Measurements from ENCODE around the gene RELT.

The RELT gene

DNA sequence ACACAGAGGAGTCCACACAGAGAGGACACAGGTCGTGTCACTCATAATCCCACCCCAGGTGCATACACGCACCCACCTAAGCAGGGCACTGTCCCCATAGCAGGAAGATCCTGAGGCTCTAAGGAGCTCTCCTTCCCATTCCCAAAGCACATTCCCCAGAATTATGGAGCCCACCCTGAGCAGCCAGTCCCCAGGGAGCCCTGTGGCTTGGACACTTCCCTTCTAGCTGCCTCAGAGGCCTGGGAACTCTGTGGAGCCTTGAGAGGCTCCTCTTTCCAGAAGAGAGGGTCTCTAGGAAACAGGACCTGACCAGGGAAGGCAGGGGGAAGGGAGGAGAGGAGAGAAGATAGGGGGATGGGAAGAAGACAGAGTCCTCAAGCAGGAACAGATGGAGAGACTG, 38.4 kb upstream of the RELT start:
- TF ChIP-seq POLR2A (IDR thresholded peaks at IDR 0.05; ENCODE audit: low read depth, low read length) (no peak), POLR2AphosphoS5 (IDR thresholded peaks at IDR 0.05; ENCODE audit: low read depth, low read length) (no peak), TAF1 (IDR thresholded peaks at IDR 0.05; ENCODE audit: borderline replicate concordance, low read depth, low read length) (no peak)
- no peak for FAIRE-seq
- DNase-seq (ENCODE audit: insufficient read length) = no peak

DNA sequence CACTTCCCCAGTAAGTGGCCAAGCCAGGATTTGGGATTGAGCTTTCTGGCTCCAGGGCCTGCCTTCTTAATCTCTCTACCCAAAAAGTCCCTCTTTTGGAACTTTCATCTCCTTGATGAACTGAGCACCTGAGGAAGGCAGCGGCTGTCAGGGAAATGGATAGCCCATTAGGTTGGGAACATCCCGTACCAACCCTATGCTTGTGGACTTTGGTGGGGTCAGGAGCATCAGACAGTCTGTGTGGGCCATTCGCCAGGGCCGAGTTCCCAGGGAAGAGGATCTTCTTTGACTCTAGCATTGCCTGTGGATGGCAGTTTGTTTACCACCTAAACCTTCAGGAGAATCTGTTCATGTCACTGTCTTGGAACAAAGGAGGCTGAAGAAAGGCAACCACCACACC, 37.9 kb upstream of the RELT start:
- FAIRE-seq (no peak), DNase-seq (ENCODE audit: insufficient read length) (no peak)
- TF ChIP-seq TAF1 (IDR thresholded peaks at IDR 0.05; ENCODE audit: borderline replicate concordance, low read depth, low read length) (no peak), POLR2AphosphoS5 (IDR thresholded peaks at IDR 0.05; ENCODE audit: low read depth, low read length) (no peak), POLR2A (IDR thresholded peaks at IDR 0.05; ENCODE audit: low read depth, low read length) (no peak)

DNA sequence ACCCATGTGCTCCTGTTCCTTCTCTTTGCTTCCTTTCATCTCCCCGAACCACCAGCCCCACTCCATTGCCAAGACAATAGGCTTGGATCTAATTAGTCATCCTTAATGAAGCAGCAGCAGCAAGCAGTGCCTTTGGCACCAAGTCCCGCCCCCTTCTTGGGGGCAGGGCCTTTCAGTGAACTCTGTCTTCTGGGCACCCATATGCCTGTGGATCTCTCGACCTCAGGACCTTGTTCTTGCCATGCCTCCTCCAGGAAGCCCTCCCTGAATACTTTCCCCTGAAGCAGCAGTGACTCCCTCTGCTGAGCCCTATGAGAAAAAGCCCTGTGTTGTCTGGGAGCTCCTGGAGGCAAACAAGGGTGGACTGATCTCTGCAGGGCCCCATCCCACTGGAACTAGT, 36.0 kb upstream of the RELT start:
- FAIRE-seq (no peak), DNase-seq (ENCODE audit: insufficient read length) (no peak)
- TF ChIP-seq POLR2AphosphoS5 (IDR thresholded peaks at IDR 0.05; ENCODE audit: low read depth, low read length) (no peak), TAF1 (IDR thresholded peaks at IDR 0.05; ENCODE audit: borderline replicate concordance, low read depth, low read length) (no peak), POLR2A (IDR thresholded peaks at IDR 0.05; ENCODE audit: low read depth, low read length) (no peak)

DNA sequence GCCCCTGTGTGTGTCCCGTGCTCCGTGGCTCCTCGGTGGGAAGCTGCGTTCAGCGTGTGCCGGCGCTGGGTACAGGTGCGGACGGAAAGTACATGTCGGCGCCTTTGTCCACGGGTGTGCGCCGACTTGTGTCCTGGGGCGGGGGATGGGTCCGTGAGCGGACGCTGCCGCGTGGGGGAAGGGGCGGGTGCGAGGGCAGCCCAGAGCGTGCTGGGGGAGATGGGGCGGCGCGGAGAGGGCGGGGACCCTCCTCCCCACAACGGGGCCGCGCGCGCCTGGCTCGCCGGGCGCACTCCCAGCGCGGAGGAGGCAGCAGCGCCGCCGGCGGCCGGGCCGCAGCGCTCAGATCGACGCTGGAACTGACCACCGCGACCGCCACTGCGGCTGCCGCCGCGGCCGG, 33.6 kb upstream of the RELT start:
- TF ChIP-seq POLR2A (IDR thresholded peaks at IDR 0.05; ENCODE audit: low read depth, low read length) (no peak), POLR2AphosphoS5 (IDR thresholded peaks at IDR 0.05; ENCODE audit: low read depth, low read length) (no peak), TAF1 (IDR thresholded peaks at IDR 0.05; ENCODE audit: borderline replicate concordance, low read depth, low read length) (no peak)
- no peak for DNase-seq (ENCODE audit: insufficient read length)
- no peak for FAIRE-seq

DNA sequence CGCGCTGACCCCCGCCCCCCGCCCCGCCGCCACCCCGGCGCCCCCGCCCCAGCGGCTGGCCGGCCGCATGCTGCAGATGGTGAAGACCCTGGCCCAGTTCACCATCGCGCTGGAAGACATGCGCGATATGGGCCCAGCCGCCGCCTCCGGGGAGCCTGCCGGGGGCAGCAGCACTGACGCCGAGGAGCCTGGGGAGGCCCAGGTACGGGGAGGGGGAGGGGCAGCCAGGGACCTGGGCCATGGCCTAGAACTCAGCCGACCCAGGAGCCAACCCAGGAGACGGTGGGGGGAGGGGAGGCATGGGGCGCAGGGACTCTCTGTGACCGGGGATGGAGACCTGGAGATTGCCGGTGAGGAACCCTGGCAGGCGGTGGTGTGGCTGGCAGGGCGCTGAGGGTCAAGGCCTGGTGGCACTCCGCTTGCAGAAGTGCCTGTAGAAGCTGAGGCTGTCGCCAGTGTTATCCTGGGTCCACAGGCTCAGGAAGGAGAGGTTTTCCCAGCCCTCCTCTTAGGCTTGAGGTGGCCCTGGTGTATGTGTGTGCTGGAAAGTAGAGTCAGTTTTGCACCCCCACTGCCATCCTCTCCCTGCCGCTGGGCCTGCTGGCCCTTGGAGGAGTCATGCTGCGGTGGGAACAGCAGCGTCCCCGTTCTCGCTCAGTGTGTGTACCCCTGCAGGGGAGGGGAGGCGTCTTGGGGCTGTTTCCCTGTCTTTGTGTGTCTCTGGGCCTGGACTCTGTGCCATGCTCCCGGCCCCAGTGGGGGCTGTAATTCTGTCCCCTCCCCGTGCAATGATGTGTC, 32.9 kb upstream of the RELT start:
- FAIRE-seq = no peak
- no peak for DNase-seq (ENCODE audit: insufficient read length)
- TF ChIP-seq POLR2AphosphoS5 (IDR thresholded peaks at IDR 0.05; ENCODE audit: low read depth, low read length) (no peak), POLR2A (IDR thresholded peaks at IDR 0.05; ENCODE audit: low read depth, low read length) (no peak), TAF1 (IDR thresholded peaks at IDR 0.05; ENCODE audit: borderline replicate concordance, low read depth, low read length) (no peak)

DNA sequence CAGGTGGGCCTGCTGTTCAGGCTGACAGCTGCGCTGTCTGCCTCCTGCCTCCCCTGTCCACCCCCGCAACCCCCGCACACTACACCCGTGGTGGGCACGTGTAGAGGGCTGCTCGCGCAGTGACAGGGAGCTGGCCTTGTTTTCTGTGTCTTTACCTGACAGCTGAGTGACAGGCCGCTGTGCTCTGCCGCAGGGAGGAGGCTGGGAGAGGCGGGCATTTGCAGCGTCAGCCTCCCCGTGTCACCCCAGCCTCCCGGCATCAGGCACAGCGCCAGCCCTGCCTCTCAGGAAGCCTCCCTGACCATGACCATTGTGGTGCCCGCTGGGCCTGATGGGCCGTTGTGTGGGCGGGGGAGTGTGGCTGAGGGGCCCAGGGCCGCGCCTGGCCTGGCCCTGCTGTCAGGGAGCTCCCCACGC, 32.0 kb upstream of the RELT start:
- FAIRE-seq = no peak
- TF ChIP-seq POLR2AphosphoS5 (IDR thresholded peaks at IDR 0.05; ENCODE audit: low read depth, low read length) (no peak), TAF1 (IDR thresholded peaks at IDR 0.05; ENCODE audit: borderline replicate concordance, low read depth, low read length) (no peak), POLR2A (IDR thresholded peaks at IDR 0.05; ENCODE audit: low read depth, low read length) (no peak)
- DNase-seq (ENCODE audit: insufficient read length) = no peak

DNA sequence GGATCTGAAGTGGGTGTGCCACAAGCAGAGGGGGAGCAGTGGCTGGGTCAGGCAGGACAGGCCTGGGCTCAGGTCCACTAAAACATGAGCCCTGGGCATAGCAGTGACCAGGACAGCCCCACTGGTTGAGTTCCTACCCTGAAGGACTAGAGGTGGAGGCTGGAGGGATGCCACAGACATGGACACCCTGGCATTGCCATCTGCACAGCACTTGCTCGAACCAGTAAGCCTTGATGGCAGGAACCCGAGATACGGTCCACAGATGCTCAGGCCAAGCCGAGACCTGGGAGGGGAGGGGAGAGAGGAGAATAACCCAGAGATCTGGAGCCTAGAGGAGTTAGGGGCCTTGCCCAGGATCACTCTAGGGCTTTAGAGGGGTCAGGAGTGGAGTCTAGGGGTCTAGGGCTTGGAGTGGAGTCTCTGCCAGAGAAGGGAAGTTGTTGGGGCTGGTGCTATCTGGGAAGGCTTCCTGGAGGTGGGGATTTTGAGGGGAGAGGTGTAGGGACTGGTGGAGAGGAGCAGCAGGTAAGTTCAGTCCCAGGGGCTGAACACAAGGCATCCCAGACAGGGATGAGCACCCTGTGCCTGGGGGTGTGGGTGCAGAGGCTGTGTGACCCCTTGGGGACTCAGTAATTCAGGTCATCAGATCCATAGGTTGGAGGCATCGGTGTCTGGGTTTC, 30.6 kb upstream of the RELT start:
- no peak for DNase-seq (ENCODE audit: insufficient read length)
- TF ChIP-seq POLR2AphosphoS5 (IDR thresholded peaks at IDR 0.05; ENCODE audit: low read depth, low read length) = no peak
- no peak for TF ChIP-seq POLR2A (IDR thresholded peaks at IDR 0.05; ENCODE audit: low read depth, low read length)
- no peak for TF ChIP-seq TAF1 (IDR thresholded peaks at IDR 0.05; ENCODE audit: borderline replicate concordance, low read depth, low read length)
- no peak for FAIRE-seq

DNA sequence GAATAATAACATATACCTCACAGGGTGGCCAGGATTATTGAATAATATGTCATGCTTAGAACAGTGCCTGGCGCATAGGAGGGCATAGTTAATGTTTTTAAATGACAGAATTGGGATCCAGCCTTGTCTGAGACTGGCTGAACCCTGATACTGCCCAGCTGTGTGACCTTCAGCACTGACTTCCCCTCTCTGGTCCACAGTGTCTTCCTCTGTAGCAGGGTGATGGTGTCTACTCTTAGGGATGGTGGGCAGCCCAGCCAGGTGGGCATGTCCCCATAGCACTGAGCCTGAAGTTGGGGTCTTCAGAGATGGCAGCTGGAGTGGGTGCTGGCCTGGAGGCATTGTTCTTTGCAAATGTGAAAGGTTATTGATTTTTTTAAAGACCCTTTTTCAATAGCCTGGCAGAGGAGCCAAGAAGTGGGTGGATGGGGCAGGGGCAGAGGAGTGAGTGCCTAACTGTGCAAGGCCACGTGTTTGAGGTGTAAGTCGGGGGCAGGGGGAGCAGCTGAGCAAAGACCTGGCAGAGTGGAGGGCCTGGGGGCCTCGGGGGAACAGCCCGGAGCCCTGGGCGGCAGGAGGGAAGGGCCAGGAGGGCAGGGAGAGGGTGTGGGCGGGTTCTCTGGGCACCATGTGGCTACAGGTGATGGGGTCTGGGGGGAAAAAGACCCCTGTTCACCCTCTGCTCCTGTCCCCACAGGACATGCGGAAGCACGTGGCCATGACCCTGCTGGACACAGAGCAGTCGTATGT, 29.8 kb upstream of the RELT start:
- no peak for FAIRE-seq
- DNase-seq (ENCODE audit: insufficient read length) = no peak
- TF ChIP-seq TAF1 (IDR thresholded peaks at IDR 0.05; ENCODE audit: borderline replicate concordance, low read depth, low read length) = no peak
- no peak for TF ChIP-seq POLR2A (IDR thresholded peaks at IDR 0.05; ENCODE audit: low read depth, low read length)
- no peak for TF ChIP-seq POLR2AphosphoS5 (IDR thresholded peaks at IDR 0.05; ENCODE audit: low read depth, low read length)

DNA sequence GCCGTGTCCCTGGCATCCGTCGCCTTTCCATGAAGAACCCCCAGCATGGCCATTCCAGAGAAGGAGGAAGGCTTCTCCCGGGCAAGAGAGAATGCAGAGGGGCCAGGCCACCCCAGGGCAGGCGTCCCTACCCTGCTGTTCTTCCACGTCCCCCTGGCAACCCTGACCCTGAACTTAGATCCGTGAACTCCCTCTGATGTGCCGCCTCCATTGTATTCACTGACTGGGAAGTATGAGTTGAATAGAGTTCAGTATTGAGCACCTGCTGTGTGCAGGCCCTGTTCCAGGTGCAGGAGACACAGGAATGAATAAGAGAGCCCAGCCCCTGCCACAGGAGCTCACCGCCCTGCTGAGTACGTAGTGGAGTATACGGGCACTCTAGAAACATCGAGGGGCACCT, 29.1 kb upstream of the RELT start:
- DNase-seq (ENCODE audit: insufficient read length) (no peak), FAIRE-seq (no peak)
- TF ChIP-seq POLR2AphosphoS5 (IDR thresholded peaks at IDR 0.05; ENCODE audit: low read depth, low read length) = no peak
- no peak for TF ChIP-seq POLR2A (IDR thresholded peaks at IDR 0.05; ENCODE audit: low read depth, low read length)
- no peak for TF ChIP-seq TAF1 (IDR thresholded peaks at IDR 0.05; ENCODE audit: borderline replicate concordance, low read depth, low read length)

DNA sequence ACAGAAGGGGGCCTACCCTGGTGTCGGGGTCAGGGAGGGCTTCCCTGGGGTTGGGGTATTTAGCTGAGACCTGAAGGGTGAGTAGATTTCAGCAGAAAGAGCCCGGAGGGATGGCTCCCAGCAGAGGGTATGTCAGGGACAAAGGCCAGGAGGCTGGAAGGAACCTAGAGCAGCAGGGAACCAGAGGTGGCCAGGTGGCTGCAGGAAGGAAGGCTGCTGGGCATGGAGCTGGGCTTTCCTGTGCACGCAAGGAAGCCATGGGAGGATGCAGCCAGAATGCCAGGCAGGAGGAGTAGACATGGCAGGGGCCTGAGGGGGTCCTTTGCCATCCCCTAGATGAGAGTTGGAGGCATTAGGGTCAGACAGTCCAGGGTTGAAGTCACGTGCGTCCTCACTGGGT, 27.4 kb upstream of the RELT start:
- TF ChIP-seq POLR2AphosphoS5 (IDR thresholded peaks at IDR 0.05; ENCODE audit: low read depth, low read length) = no peak
- TF ChIP-seq TAF1 (IDR thresholded peaks at IDR 0.05; ENCODE audit: borderline replicate concordance, low read depth, low read length) = no peak
- no peak for TF ChIP-seq POLR2A (IDR thresholded peaks at IDR 0.05; ENCODE audit: low read depth, low read length)
- DNase-seq (ENCODE audit: insufficient read length) = no peak
- no peak for FAIRE-seq

DNA sequence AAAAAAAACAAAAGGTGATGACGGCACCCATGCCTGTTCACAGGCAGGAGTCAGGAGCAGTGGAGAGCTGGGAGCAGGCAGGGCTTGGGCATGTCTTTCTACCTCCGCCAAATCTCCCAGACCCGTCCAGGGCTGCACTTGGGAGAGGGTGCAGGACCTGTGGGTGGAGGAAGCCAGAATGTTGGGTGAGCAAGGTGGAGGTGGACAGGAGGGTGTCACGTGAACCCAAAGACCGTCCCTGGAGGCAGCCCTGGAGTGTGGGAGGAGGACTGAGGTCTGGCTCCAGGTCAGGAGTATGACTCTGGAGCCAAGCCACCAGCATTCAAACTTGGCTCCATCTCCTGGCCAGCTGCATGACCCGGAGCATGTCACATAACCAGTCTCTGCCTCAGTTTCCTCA, 26.6 kb upstream of the RELT start:
- TF ChIP-seq POLR2A (IDR thresholded peaks at IDR 0.05; ENCODE audit: low read depth, low read length) (no peak), TAF1 (IDR thresholded peaks at IDR 0.05; ENCODE audit: borderline replicate concordance, low read depth, low read length) (no peak), POLR2AphosphoS5 (IDR thresholded peaks at IDR 0.05; ENCODE audit: low read depth, low read length) (no peak)
- DNase-seq (ENCODE audit: insufficient read length) = no peak
- FAIRE-seq = no peak
